HL-60 (cell line): Measurements from ENCODE around the gene SREBF1.

Source experiments
- DNase-seq, 2 experiments: peaks; one replicate each; pipeline ENCODE4 v3.0.0-alpha.2; 2010 to 2020; ENCODE audit warnings: low read depth in 1 of 2, low spot score in 1 of 2
- H3K27ac ChIP-seq: fragments of 250-450 bp; sonication (Bioruptor Pico); replicated peaks from 2 replicates; pipeline ENCODE4 v1.5.1; 2020; ENCODE audit warnings: mild to moderate bottlenecking, moderate library complexity
- H3K27me3 ChIP-seq: fragments of 250-450 bp; sonication (Bioruptor Pico); 2 replicates; pipeline ENCODE4 v1.5.1; 2021; ENCODE audit warnings: mild to moderate bottlenecking, moderate library complexity; ENCODE audit not compliant: insufficient read depth, poor library complexity, severe bottlenecking
- H3K4me3 ChIP-seq: replicated peaks from 2 replicates; pipeline ENCODE4 v1.5.1; 2011; ENCODE audit warnings: mild to moderate bottlenecking, control low read depth, low read length; ENCODE audit not compliant: insufficient read depth
- GABPA ChIP-seq: IDR thresholded peaks from 2 replicates; pipeline ENCODE4 v1.6.1; 2012; ENCODE audit warnings: low read depth
- POLR2AphosphoS5 ChIP-seq: IDR thresholded peaks from 2 replicates; pipeline ENCODE4 v1.6.1; 2012; ENCODE audit warnings: low read depth
- REST ChIP-seq: IDR thresholded peaks from 2 replicates; pipeline ENCODE4 v1.6.1; 2012; ENCODE audit warnings: low read depth; ENCODE audit not compliant: insufficient replicate concordance
- SPI1 ChIP-seq: IDR thresholded peaks from 2 replicates; pipeline ENCODE4 v1.6.1; 2012; ENCODE audit warnings: low read depth, mild to moderate bottlenecking, borderline replicate concordance
- TF ChIP-seq, protein P1 (sequence below): IDR thresholded peaks from one replicate; pipeline ENCODE4 v1.5.1; 2011; ENCODE audit warnings: low read length, control low read depth, inconsistent platforms; ENCODE audit not compliant: insufficient read depth

The SREBF1 gene

GRCh38 chr17:17794382-17794781 lies 42.4 kb downstream of the SREBF1 start:
- Histone ChIP-seq H3K27ac (no peak overlapping the region), H3K27me3 (no peaks in the 10 kb centered on the region), H3K4me3 (no peak overlapping the region)
- TF ChIP-seq POLR2AphosphoS5, result no peak
- no peak for TF ChIP-seq GABPA
- no peak for DNase-seq

DNA sequence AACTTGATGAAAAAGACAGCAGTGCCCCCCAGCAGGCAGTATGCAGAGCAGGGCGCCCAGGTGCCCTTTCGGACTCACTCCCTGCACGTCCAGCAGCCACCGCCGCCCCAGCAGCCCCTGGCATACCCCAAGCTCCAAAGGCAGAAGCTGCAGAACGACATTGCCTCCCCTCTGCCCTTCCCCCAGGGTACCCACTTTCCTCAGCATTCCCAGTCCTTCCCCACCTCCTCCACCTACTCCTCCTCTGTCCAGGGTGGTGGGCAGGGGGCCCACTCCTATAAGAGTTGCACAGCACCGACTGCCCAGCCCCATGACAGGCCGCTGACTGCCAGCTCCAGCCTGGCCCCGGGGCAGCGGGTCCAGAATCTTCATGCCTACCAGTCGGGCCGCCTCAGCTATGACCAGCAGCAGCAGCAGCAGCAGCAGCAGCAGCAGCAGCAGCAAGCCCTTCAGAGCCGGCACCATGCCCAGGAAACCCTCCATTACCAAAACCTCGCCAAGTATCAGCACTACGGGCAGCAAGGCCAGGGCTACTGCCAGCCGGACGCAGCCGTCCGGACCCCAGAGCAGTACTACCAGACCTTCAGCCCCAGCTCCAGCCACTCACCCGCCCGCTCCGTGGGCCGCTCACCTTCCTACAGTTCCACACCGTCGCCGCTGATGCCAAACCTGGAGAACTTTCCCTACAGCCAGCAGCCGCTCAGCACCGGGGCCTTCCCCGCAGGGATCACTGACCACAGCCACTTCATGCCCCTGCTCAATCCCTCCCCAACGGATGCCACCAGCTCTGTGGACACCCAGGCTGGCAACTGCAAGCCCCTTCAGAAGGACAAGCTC lies 43.2 kb downstream of the SREBF1 start:
- Histone ChIP-seq H3K27ac (no peak overlapping the region), H3K27me3 (no peaks in the 10 kb centered on the region), H3K4me3 (no peak overlapping the region)
- TF ChIP-seq, protein P1, sequence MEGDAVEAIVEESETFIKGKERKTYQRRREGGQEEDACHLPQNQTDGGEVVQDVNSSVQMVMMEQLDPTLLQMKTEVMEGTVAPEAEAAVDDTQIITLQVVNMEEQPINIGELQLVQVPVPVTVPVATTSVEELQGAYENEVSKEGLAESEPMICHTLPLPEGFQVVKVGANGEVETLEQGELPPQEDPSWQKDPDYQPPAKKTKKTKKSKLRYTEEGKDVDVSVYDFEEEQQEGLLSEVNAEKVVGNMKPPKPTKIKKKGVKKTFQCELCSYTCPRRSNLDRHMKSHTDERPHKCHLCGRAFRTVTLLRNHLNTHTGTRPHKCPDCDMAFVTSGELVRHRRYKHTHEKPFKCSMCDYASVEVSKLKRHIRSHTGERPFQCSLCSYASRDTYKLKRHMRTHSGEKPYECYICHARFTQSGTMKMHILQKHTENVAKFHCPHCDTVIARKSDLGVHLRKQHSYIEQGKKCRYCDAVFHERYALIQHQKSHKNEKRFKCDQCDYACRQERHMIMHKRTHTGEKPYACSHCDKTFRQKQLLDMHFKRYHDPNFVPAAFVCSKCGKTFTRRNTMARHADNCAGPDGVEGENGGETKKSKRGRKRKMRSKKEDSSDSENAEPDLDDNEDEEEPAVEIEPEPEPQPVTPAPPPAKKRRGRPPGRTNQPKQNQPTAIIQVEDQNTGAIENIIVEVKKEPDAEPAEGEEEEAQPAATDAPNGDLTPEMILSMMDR, result no peak
- TF ChIP-seq SPI1 (no peak), REST (no peak), GABPA (no peak), POLR2AphosphoS5 (no peak)
- no peak for DNase-seq

GRCh38 chr17:17792551-17793377 lies 44.0 kb downstream of the SREBF1 start:
- no peaks in the 10 kb centered on the region for H3K27me3 ChIP-seq
- no peak overlapping the region for H3K4me3 ChIP-seq
- H3K27ac ChIP-seq, result no peak overlapping the region
- DNase-seq, result no peak
- TF ChIP-seq POLR2AphosphoS5, result no peak
- TF ChIP-seq REST, result no peak
- no peak for TF ChIP-seq SPI1
- TF ChIP-seq GABPA, result no peak
- TF ChIP-seq, protein P1, result no peak

DNA sequence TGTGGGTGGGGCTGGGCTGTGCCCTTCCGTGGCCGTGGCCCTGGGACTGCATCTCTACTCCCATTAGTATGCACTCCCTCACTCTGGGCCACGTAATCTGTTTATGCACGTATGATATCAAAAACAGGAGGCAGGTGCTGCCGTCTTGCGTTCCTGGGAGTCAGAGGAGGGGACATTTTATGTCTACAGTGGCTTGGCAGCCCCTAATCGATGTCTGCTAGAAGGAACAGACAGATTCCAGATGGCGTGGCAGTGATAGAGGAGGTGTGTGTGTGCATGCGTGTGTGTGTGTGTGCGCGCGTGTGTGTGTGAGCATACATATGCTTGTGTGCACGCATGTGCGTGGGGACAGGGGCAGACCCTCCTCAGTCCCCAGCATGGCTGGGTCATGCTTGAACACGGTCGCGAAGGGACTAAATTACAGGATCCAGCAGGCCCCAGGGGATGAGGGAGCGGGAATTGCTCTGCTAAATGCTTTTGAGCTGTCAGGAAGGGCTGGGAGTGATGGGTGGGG lies 44.7 kb downstream of the SREBF1 start:
- no peaks in the 10 kb centered on the region for H3K27me3 ChIP-seq
- no peak overlapping the region for H3K4me3 ChIP-seq
- no peak for TF ChIP-seq SPI1
- TF ChIP-seq, protein P1, result no peak
- no peak for TF ChIP-seq GABPA
- TF ChIP-seq POLR2AphosphoS5, result no peak
- no peak for TF ChIP-seq REST
- no peak overlapping the region for H3K27ac ChIP-seq
- DNase-seq, result no peak
